Left lobe of liver (tissue), 2 donors: ENCODE measurements around the gene CCM2L. TPM values are rescaled to one million over a fixed set of nuclear protein-coding genes. Genes with fewer than 3 reads are reported as not detected.

ENCODE experiments used
- ATAC-seq: fragments of 200-7000 bp; cut with Tn5 transposase; one replicate; pipeline ENCODE4 v1.9.1; 2020; ENCODE audit warnings: mild to moderate bottlenecking, moderate library complexity
- DNase-seq: peaks from one replicate; pipeline ENCODE4 v3.0.0-alpha.2; 2020; ENCODE audit warnings: low spot score
- total RNA-seq: library from RNA; stranded (reverse); gene quantifications from one replicate; pipeline ENCODE4 v1.2.1, GENCODE V29; 2021
- donor health status: DM: no; HTN: no; CAD: no; lungs with moderate emphysema.
- donor health status: DM: no; HTN: yes; CAD: no.

The CCM2L gene
- total RNA-seq: 1.5 TPM

DNA sequence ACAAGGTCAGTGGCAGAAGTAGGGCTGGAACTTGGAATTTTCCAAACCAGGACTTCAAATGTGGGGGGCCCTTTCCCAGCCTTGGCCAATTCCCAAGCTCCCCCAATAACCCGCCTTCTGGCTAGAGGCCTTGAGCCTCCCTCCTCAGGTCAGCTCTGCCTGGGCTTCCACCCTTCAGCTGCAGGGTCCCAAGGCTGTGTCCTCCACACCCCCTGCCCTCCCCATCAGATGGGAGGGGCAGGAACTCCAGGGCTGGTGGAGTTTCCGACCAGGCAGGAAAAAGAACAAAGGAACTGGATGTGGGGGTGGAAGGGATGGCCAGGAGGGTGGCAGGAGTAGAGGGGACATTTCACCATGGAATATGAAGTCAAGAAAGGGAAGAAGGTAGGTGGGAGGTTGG, at the start of gene CCM2L:
CCM2L (plus strand) TSS at position 338 of the 400 bp plus-strand sequence; CDS start at position 355, 17 bp downstream.
- peak; percentile 53 for ATAC-seq
- DNase-seq: no peak

DNA sequence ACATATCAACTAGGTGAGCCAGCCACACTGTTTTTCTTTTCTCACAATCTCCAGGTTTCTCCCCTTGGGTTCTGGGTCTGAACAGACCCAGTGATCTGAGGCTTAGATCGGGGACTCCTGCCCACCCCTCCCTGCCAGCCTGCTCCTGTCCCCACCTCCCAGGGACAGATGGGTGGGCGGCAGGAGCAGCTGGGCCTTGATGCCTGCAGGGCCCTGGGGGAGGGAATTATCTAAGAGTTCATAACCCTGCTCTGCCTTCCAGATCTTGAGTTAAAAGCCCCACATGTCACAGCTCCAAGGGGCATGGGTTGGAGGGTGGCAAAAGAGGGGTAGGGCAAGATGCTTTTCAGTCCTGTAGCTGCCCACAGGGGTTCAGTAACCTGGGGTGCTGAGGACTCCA, 47.5 kb upstream of the CCM2L start:
- ATAC-seq (no peak), DNase-seq (no peak)

DNA sequence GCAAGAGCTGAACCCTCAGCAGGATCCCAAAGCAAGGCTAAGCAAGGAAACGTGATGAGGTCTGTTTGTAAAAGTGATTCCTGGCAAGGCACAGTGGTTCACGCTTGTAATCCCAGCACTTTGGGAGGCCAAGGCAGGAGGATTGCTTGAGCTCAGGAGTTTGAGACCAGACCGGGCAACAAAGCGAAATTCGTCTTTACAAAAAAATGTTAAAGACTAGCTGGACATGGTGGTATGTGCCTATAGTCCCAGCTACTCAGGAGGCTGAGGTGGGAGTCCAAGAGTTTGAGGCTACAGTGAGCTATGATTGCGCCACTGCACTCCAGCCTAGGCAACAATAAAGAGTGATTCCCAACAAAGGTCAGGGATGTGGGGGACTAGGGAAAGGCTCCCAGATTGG, 46.3 kb upstream of the CCM2L start:
- no peak for DNase-seq
- no peak for ATAC-seq

DNA sequence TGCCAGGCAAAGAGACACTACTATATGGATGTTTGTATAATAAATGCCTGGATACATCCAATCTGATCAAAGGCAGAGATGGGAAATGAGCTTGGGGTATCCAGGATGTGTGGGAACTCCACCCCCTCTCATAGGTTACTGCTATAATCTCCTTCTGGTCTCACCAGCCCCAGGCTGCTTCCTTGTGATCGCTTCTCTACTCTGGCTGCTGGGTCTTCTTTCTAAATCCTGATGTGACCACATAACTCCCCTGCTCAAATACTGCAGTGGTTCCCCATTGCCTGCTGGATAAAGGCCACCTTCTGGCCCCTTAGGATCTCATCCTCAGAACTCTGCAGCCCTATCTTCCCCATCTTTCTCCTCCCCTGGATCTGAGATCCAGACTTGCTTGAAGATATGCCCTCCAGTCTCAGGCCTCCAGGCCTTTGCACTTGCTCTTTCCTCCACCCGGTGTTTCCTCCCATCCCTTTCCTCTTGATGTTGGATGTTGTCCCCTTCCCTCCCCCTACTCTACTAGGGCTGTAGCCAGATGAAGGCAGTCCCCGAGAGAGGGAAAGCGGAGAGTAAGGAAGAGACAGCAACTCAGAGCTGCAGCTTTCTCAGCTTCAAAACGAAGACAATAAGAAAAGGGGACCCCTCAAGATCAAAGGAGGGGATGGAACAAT, 43.1 kb upstream of the CCM2L start:
- DNase-seq: no peak
- ATAC-seq: no peak

DNA sequence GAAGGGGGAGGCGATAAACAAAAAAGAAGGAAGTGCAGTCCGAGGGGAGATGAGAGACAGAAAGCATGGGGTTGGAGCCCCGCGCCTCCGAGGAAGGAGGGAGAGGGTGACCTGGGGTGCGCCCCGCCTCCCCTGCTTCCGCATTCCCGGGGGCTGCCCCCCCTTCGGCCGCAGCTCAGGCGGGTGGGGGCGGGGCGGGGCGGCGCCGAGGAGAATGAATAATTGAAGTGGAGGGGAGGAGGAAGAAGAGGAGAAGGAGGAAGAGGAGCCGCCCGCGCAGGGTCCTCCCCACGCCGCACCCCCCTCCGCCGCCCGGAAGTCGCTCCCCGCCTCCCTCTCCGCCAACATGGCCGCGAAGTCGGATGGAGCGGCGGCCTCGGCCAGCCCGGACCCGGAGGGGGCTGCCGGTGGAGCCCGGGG, 42.4 kb upstream of the CCM2L start, which contains the start of gene XKR7:
XKR7 (plus strand) TSS at position 322 of the 420 bp plus-strand sequence; CDS start at position 347, 25 bp downstream.
- ATAC-seq (no peak), DNase-seq (no peak)

DNA sequence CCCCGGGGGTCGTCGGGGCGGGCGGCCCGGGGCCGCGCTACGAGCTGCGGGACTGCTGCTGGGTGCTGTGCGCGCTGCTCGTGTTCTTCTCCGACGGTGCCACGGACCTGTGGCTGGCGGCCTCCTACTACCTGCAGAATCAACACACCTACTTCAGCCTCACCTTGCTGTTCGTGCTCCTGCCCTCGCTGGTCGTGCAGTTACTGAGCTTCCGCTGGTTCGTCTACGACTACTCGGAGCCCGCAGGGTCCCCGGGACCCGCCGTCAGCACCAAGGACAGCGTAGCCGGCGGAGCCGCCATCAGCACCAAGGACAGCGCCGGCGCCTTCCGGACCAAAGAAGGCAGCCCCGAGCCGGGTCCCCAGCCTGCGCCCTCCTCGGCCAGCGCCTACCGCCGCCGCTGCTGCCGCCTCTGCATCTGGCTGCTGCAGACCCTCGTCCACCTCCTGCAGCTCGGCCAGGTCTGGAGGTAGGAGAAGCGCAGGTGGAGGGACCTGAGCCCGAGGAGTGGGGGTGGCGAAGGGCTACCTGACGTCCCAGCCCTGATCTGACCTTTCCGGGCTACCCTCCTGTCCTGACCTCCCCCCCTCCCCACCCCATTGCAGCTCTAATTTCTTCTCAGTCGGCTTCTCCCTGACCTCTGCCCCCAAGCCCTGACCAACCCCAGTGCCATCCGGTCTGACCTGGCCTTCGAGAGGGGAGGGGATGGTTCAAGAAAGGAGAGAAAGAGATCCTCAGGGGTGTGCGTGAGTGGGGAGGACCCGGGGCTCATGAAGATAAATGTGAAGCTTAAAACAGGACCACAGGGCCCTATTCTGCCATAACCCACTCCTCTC, 41.7 kb upstream of the CCM2L start:
- ATAC-seq (peak; percentile 93), DNase-seq (peak; percentile 60)

DNA sequence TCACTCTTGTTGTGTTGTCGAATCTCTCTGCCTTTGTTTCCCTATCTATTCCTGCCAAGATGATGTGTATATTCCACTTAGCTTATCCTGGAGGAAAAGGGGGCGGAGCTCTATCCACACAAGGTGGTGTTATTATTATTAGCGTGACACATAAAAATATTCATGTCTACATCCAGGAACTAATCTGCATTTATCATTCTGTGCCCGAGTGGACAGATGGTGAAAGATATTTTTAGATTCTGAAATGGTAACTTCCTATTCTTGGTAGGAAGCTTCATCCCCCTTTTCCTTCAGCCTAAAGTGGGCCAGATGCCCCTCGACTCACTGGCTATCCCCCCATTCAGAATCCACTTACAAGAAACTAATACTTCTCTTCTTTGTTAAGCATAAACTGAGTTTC, 40.2 kb upstream of the CCM2L start:
- no peak for ATAC-seq
- DNase-seq: no peak

DNA sequence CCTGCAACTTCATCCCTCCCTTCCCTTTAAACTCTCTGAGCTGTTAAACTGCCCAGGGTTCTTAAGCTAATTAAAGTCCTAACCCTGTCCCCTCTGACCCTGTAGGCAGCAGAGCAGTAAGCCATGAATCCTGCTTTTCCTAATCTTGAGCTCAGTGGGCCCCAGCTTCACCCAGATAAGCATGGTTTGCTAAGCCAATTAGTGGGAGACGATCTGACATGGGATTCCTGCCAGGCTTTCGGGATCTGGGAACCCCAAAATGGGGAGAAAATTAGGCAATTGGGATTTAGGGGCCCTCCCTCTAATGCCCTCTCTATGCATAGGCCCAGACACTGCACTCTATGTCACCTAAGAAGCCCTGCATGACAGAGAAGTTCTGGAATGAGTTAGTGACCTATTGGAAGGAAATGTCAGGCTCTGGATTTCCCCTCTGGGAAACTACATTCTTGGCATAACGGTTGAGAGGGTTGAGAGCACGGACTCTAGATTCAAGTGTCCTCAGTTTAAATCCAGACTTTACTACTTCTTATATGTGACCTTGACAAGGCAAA, 37.7 kb upstream of the CCM2L start:
- no peak for ATAC-seq
- no peak for DNase-seq

DNA sequence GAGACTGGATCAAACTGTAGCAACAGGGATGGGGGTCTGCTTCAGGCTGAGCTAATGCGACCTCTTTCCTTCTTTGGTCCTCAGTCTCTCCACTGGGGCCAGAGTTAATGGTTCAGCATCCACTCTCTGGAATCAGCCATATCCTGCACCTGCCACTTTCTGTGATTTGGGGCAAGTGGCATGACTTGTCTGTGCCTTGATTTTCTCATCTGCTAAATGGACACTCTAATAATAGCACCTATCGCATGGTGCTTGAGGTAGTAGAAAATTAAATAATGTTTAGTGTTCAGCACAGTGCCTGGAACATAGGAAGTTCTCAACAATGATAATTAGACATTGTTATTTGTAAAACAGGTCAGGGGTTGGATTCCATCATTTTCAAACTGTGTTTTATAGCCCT, 35.9 kb upstream of the CCM2L start:
- ATAC-seq (no peak), DNase-seq (no peak)

DNA sequence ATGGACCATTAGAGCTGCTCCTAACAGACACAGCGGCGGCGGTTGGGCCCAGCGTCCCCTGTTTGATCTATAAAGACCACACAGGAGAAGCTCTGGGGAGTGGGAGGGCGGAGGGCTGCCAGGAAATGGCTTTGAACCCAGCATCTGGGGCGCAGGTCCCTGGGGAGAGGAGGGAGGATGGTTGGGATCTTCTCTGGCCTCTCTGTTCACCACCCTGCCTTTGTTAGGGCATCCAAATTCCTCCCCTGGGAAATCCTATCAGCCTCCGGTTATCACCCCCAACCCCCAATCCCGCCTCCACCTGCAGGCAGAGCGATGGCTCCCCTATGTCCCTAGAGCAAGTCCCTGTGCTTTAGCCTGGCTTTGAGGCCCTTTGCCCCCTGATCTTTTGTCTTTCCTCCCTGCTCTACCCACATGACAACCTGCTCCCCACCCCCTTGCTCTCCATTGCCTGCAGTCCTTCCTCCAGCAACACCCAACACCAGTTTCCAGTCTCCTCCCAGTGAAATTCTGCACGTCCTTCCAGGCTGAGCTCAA, 35.2 kb upstream of the CCM2L start:
- ATAC-seq (no peak), DNase-seq (no peak)

DNA sequence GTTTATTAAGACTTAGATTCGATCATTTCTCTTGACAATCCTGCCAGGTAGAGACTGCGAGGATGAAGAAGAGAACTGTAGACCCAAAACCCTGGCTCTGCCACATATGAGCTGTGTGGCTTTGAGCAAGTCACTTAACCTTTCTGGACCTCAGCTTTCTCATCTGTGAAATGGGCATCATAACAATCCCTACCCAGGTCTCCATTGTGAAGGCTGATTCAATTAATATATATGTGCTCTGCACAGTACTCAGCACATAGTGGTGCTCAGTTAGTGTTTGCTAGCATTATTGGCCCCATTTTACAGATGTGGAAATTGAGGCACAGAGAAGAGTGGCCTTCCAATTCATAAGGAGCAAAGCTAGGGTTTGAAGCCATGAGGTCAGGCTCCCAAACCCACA, 34.4 kb upstream of the CCM2L start:
- ATAC-seq (no peak), DNase-seq (no peak)

DNA sequence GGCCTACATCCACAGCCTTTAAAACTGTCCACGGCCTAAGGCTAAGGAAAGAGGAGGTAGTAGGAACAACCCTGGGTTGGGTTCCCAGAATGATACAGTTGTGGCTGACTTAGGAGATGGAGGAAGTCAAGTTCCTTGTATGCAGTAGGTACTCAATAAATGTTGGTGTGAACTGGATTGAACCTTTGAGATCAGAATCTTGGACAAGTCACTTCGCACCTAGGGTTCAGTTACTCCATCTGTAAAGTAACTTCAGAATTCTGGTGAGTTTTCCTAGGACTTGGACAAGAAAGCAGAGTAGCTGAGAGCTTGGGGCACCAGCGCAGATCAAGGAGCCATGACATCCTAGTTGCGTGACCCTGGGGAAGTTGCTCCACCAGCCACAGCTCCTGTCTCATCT, 33.2 kb upstream of the CCM2L start:
- ATAC-seq (no peak), DNase-seq (no peak)

DNA sequence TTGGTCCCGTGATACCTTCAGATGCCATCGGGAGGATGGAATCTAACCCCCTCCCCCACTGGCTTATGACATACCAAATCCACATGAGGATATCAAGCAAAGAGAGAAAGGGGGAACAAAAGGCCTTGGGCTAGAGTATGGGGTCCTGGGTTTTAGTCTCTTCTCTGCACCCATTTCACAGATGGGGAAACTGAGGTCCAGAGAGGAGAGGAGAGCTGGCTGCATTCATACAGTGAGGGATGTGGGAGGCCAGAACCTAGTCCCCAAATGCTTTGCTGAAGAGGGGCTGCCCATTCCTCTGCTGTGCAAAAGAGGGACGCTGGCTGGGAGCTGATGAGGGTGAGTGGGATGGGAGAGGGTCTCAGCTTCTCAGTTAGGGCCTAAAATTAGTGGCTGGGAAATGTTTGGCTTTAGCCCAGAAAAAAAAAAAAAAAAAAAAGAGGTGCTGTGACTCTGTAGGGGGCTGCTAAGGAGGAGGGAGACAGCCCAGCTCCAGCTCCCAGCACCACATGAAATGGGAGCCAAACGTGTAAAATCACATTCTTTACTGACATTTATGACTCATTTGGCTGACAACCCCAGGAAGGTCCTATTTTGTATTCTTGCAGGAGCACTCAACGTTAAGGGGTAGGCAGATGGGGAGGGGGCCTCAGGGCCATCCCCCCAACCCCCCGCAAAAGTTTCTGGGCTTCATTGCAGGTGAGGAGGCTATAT, 30.4 kb upstream of the CCM2L start:
- ATAC-seq (no peak), DNase-seq (no peak)

DNA sequence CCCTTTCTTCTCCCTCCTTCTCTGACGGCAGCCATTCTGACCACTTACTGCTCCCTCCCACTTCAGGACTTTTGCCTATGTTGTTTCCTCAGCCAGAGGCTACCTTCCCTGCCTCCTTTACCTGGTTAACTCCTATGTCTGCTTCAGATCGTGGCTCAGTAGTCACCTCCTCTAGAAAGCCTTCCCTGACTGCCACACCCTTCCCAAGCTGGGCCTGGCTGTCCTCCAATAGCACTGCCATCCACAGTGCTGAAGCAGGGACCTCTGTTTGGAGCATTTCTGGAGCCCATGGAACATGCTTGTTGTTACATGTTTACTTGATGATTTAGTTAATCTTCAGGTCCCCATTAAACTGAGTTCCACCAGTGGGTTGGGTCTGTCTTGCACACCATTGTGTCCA, 28.5 kb upstream of the CCM2L start:
- DNase-seq (no peak), ATAC-seq (no peak)

DNA sequence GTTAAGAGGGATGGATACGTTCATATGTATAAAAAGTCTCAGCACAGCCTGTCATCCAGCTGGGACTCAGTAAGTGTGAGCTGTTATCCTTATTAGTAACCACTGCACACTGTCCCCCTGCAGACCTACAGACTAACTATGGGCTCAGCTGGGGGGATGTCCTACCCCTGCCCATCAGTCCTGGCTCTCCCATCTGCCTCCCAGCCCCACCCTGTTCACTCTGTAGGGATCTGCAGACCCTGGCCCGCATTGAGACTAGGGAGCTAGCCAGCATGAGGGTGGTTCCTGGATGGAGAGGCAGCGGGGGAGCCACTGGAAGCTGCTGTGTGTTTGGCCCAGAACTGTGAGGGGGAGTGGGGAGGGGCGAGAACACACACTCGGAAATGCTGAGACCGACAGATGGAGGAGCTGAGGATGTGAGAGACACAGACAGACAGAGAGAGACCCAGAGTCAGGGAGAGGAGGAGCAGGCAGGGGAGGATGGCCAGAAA, 25.2 kb upstream of the CCM2L start:
- ATAC-seq (no peak), DNase-seq (no peak)

DNA sequence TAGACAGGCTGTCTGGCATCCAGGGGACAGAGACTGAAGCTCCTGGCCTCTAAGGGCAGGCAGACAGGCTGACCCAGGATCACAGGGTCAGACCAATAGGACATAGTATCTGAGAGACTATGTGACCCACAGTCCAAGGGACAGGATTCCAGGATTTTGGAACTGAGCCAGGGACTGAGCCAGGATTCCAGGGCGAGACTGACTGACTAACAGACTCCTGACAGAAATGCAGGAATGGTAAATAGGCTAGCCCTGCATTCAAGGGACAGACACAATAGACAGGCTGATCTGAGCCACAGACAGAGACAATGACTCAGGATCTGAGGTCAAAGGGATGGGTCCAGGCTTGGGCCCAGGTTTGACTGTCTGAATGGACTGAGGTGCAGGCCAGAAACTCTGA, 22.5 kb upstream of the CCM2L start:
- no peak for DNase-seq
- ATAC-seq: peak; percentile 70

DNA sequence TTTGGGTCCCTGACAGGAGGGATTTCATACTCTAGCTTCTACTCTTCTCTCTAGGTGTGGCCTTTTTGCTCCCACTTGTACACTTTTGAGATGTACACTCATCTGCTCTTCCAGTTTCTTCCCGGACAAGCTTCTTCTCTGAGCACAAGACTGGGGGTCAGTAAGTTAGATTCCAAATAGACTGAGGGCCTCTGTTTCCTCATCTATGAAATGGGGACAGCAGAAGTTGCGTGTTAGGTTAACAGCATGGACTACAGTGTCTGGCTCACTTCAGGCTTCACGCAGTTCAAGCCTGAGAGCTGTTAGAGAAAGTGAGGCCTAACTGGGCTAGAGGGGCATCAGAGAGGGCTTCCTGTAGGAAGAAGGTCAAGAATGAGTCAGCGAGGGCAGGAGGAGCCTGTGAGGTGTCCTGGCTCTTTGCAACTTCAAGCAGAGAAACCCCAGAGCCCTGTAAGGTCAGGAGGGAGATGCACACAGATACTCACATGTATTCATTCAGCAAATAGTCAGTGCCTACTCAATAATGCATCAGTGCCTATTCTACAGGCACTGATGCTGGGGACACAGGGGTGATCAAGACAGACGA, 21.7 kb upstream of the CCM2L start:
- ATAC-seq: no peak

DNA sequence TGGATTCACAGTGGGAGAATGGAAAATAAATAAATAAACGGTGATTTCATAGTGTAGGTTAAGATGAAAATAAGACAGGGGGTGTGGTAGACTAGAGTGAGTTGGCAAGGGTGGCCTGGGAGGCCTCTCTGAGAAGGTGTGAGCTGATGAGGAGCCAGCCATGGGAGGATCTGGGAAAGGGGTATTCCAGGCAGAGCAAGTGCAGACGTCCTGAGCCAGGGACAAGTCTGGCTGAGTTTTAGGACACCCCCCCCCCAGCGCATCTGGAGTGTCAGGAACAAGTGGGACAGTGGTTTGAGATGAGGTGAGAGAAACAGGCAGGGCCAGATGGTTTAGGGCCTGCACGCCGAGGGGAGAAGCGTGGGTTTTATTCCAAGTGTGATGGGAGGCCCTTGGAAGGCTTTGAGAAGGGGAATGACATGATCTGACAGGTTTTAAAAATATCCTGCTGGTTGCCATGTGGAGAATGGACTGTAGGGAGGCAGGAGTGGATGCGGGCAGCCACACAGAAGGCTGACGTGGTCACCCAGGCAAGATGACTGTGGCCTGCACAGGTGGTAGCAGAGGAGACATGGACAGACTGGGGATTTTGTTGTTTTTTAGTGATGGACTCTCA, 21.1 kb upstream of the CCM2L start:
- ATAC-seq: no peak
- no peak for DNase-seq

More for the DNA sequence above, 21.7 kb upstream of the CCM2L start:
- DNase-seq: no peak

DNA sequence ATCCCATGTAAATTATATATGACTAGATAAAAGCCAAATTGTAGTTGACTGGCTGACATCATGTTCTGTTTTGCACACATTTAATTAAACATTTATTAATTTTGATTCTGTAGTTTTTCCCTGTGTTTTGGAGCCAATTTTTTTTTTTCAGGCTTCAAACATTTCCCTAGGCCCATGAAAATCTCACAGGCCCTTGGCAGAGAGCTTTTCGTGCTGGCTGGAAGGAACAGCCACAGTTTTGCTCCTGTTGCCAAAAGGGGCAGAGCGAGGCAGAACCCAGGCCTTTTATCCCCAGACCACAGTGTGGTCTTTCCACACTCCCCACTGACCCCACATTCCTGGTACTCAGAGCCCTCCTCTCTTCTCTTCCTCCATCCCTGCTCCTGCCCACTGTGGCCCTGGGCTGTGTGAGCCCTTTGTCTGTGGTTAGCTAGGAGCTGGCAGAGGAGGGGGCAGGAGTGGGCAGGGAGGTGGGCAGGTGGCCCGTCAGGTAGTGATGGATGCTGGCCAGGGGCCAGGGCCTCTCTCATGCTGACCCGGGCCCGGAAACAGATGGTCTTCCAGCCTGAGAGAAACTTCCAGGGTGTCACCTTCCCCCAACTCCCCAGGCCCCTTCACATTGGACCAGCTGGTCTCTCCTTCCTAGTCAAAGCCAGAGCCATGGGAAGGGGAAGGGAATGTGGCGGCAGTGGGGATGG, 19.4 kb upstream of the CCM2L start:
- no peak for DNase-seq
- no peak for ATAC-seq

DNA sequence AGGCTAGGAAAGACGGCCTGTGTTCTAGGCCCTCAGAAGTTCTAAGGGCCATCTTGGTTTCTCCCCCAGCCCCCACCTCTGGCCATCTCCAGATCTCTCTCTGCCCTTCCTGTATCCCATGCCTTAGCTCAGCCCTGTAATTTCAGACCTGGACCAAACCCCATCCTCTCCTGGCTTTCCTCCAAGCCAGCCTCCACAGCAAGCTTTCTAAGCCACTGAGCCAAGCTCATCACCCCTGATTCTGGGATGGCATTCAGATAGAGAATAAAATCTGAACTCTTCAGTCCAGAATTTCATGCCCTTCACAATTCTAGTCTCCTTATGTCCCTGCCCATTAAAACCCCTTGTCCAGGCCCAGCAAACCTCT, 18.9 kb upstream of the CCM2L start:
- DNase-seq (no peak), ATAC-seq (no peak)
